Neuronal stem cell (in vitro differentiated cells): ENCODE results near the gene THBS3.

Experiments
- DNase-seq: peaks from one replicate; pipeline ENCODE4 v3.0.0-alpha.2; 2013; ENCODE audit warnings: low spot score
- H2AFZ ChIP-seq: one replicate; pipeline ENCODE4 v1.6.1; 2013; ENCODE audit warnings: mild to moderate bottlenecking, low read length, inconsistent platforms
- H2AK5ac ChIP-seq: 2 replicates; pipeline ENCODE4 v1.6.1; 2013; ENCODE audit warnings: low read depth, mild to moderate bottlenecking, inconsistent platforms, low read length, moderate library complexity, mixed read lengths
- H2BK120ac ChIP-seq: 2 replicates; pipeline ENCODE4 v1.6.1; 2013; ENCODE audit warnings: low read depth, mild to moderate bottlenecking, inconsistent platforms, low read length, moderate library complexity, mixed read lengths
- H2BK12ac ChIP-seq: one replicate; pipeline ENCODE4 v1.6.1; 2013; ENCODE audit warnings: low read length, inconsistent platforms
- H2BK15ac ChIP-seq: 2 replicates; pipeline ENCODE4 v1.6.1; 2013; ENCODE audit warnings: mild to moderate bottlenecking, low read length, inconsistent platforms, mixed read lengths
- H2BK5ac ChIP-seq: one replicate; pipeline ENCODE4 v1.6.1; 2013; ENCODE audit warnings: inconsistent platforms, mild to moderate bottlenecking, low read length, moderate library complexity
- H3K14ac ChIP-seq: one replicate; pipeline ENCODE4 v1.6.1; 2013; ENCODE audit warnings: low read length, inconsistent platforms
- H3K18ac ChIP-seq: 2 replicates; pipeline ENCODE4 v1.6.1; 2013; ENCODE audit warnings: low read length, inconsistent platforms
- H3K23ac ChIP-seq: 2 replicates; pipeline ENCODE4 v1.6.1; 2013; ENCODE audit warnings: low read depth, mild to moderate bottlenecking, mixed read lengths, low read length, inconsistent platforms; ENCODE audit not compliant: poor library complexity
- H3K27ac ChIP-seq: replicated peaks from 3 replicates; pipeline ENCODE4 v1.5.1; 2013; ENCODE audit warnings: low read length, inconsistent platforms
- H3K27me3 ChIP-seq, 3 experiments: 2 replicates each; pipeline ENCODE4 v1.6.1; 2013; ENCODE audit warnings: low read length in 3 of 3, mild to moderate bottlenecking in 2 of 3, inconsistent platforms in 1 of 3, low read depth in 1 of 3, mixed read lengths in 1 of 3, moderate library complexity in 1 of 3; ENCODE audit not compliant: control insufficient read depth in 3 of 3, insufficient read depth in 3 of 3
- H3K36me3 ChIP-seq, 2 donors: replicated peaks in 1 of 2; 2 replicates each; pipeline ENCODE4 v1.6.1; 2013; ENCODE audit warnings: low read length in 2 of 2; ENCODE audit not compliant: control insufficient read depth in 2 of 2, insufficient read depth in 2 of 2
- H3K4ac ChIP-seq: 2 replicates; pipeline ENCODE4 v1.6.1; 2013; ENCODE audit warnings: inconsistent platforms, mild to moderate bottlenecking, low read length, moderate library complexity
- H3K4me1 ChIP-seq, 2 donors: 1 replicate in 1 of 2; 2 replicates in 1 of 2; pipeline ENCODE4 v1.6.1; 2013; ENCODE audit warnings: low read length in 2 of 2, low read depth in 1 of 2; ENCODE audit not compliant: control insufficient read depth in 2 of 2, insufficient read depth in 1 of 2
- H3K4me2 ChIP-seq: one replicate; pipeline ENCODE4 v1.6.1; 2013; ENCODE audit warnings: mild to moderate bottlenecking, low read length, inconsistent platforms; ENCODE audit not compliant: insufficient read depth, poor library complexity, severe bottlenecking
- H3K4me3 ChIP-seq, 2 donors: 2 replicates each; pipeline ENCODE4 v1.5.1; 2013; ENCODE audit warnings: low read length in 2 of 2, mild to moderate bottlenecking in 2 of 2, inconsistent platforms in 1 of 2, moderate library complexity in 1 of 2
- H3K79me1 ChIP-seq: one replicate; pipeline ENCODE4 v1.6.1; 2013; ENCODE audit warnings: low read depth, mild to moderate bottlenecking, inconsistent platforms, low read length, moderate library complexity
- H3K9ac ChIP-seq: one replicate; pipeline ENCODE4 v1.6.1; 2013; ENCODE audit warnings: mild to moderate bottlenecking, low read depth, low read length, inconsistent platforms; ENCODE audit not compliant: poor library complexity
- H3K9me3 ChIP-seq, 2 donors: replicated peaks in 1 of 2; 2 replicates each; pipeline versions ENCODE3 to v1.6.1; 2013; ENCODE audit warnings: low read length in 2 of 2, mild to moderate bottlenecking in 2 of 2, inconsistent platforms in 1 of 2, low read depth in 1 of 2, mixed read lengths in 1 of 2, moderate library complexity in 1 of 2; ENCODE audit not compliant: control insufficient read depth in 2 of 2, insufficient read depth in 1 of 2
- H4K8ac ChIP-seq: one replicate; pipeline ENCODE4 v1.6.1; 2013; ENCODE audit warnings: low read depth, mild to moderate bottlenecking, inconsistent platforms, low read length, moderate library complexity
- H4K91ac ChIP-seq: one replicate; pipeline ENCODE4 v1.6.1; 2013; ENCODE audit warnings: low read length, low read depth, mild to moderate bottlenecking, inconsistent platforms; ENCODE audit not compliant: poor library complexity
- WGBS, 2 donors: extraction: QIAGEN DNeasy Blood & Tissue Kit; methylation state at CpG; one replicate each; pipeline ENCODE4 v1.1.7; 2013; ENCODE audit warnings: missing lambda C conversion rate in 2 of 2, mixed read lengths in 1 of 2; ENCODE audit not compliant: insufficient read length in 2 of 2, insufficient replicate concordance in 1 of 2; ENCODE audit errors: extremely low coverage in 2 of 2; 5-methylcytosine and 5-hydroxymethylcytosine counted together

Gene THBS3

DNA sequence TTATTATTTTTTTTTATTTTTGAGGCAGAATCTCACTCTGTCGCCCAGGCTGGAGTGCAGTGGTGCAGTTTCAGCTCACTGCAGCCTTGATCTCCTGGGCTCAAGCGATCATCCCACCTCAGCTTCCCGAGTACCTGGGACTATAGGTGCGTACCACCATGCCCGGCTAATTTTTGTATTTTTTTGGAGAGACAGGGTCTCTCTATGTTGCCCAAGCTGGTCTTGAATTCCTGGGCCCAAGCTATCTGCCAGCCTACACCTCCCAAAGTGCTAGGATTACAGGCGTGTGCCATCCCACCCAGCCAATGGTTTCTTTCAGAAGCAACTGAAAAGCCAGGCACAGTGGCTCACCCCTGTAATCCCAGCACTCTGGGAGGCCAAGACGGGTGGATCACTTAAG lies 36.9 kb downstream of the THBS3 start:
- H4K8ac ChIP-seq = no peak overlapping the region
- H2BK120ac ChIP-seq = no peak overlapping the region
- no peak overlapping the region for H2BK15ac ChIP-seq
- H2AK5ac ChIP-seq = no peak overlapping the region
- DNase-seq = no peak
- H3K79me1 ChIP-seq = peaks cover 8% of the 10 kb centered on the region
- no peak overlapping the region for H4K91ac ChIP-seq
- H3K4ac ChIP-seq = no peak overlapping the region
- no peak overlapping the region for H3K14ac ChIP-seq
- H2BK5ac ChIP-seq = no peak overlapping the region
- no peaks in the 10 kb centered on the region for H3K9me3 ChIP-seq
- H2AFZ ChIP-seq = no peak overlapping the region
- H3K36me3 ChIP-seq = peaks cover 10 to 33% of the 10 kb centered on the region in 2 donors
- H3K4me2 ChIP-seq = no peak overlapping the region
- no peak overlapping the region for H3K18ac ChIP-seq
- H3K27ac ChIP-seq = no peak overlapping the region
- H3K23ac ChIP-seq = no peak overlapping the region
- H3K4me3 ChIP-seq = no peak overlapping the region
- no CpG with 5 or more reads among the region's 7 CpGs for WGBS, 2 donors
- no peak overlapping the region for H3K9ac ChIP-seq
- H3K27me3 ChIP-seq = no peaks in the 10 kb centered on the region
- peaks cover 25 to 33% of the 10 kb centered on the region in 2 donors for H3K4me1 ChIP-seq
- H2BK12ac ChIP-seq = no peak overlapping the region

GRCh38 chr1:155170101-155170785 lies 37.5 kb downstream of the THBS3 start:
- no peak overlapping the region for H3K4ac ChIP-seq
- no peak overlapping the region for H3K18ac ChIP-seq
- no peak overlapping the region for H2AK5ac ChIP-seq
- peaks cover 6% of the 10 kb centered on the region for H3K79me1 ChIP-seq
- no peak overlapping the region for H2BK15ac ChIP-seq
- no peaks in the 10 kb centered on the region for H3K27me3 ChIP-seq
- H2BK120ac ChIP-seq = no peak overlapping the region
- DNase-seq = no peak
- no peak overlapping the region for H4K8ac ChIP-seq
- H3K4me3 ChIP-seq = no peak overlapping the region
- H3K4me2 ChIP-seq = no peak overlapping the region
- H2AFZ ChIP-seq = no peak overlapping the region
- H3K14ac ChIP-seq = no peak overlapping the region
- H3K9me3 ChIP-seq = no peaks in the 10 kb centered on the region
- no peak overlapping the region for H3K9ac ChIP-seq
- no peak overlapping the region for H4K91ac ChIP-seq
- no peak overlapping the region for H2BK12ac ChIP-seq
- WGBS, 2 donors = no CpG with 5 or more reads among the region's 2 CpGs
- H3K23ac ChIP-seq = no peak overlapping the region
- H2BK5ac ChIP-seq = no peak overlapping the region
- H3K27ac ChIP-seq = no peak overlapping the region
- peaks cover 10 to 33% of the 10 kb centered on the region in 2 donors for H3K36me3 ChIP-seq
- peaks cover 24 to 34% of the 10 kb centered on the region in 2 donors for H3K4me1 ChIP-seq

GRCh38 chr1:155169541-155169940 lies 38.2 kb downstream of the THBS3 start:
- no peak for DNase-seq
- H3K27ac ChIP-seq = no peak overlapping the region
- H3K23ac ChIP-seq = no peak overlapping the region
- H2AFZ ChIP-seq = no peak overlapping the region
- H3K4me1 ChIP-seq = peaks cover 19 to 27% of the 10 kb centered on the region in 2 donors
- peaks cover 10 to 33% of the 10 kb centered on the region in 2 donors for H3K36me3 ChIP-seq
- no peak overlapping the region for H3K4me2 ChIP-seq
- peaks cover 4% of the 10 kb centered on the region for H3K79me1 ChIP-seq
- H4K91ac ChIP-seq = no peak overlapping the region
- no peak overlapping the region for H2BK12ac ChIP-seq
- no peak overlapping the region for H3K4me3 ChIP-seq
- no peak overlapping the region for H3K9ac ChIP-seq
- no peak overlapping the region for H3K14ac ChIP-seq
- no CpG with 5 or more reads among the region's 5 CpGs for WGBS, 2 donors
- no peaks in the 10 kb centered on the region for H3K27me3 ChIP-seq
- no peak overlapping the region for H3K4ac ChIP-seq
- no peak overlapping the region for H2BK120ac ChIP-seq
- no peak overlapping the region for H2AK5ac ChIP-seq
- H3K9me3 ChIP-seq = no peaks in the 10 kb centered on the region
- no peak overlapping the region for H3K18ac ChIP-seq
- H2BK15ac ChIP-seq = no peak overlapping the region
- no peak overlapping the region for H4K8ac ChIP-seq
- no peak overlapping the region for H2BK5ac ChIP-seq

DNA sequence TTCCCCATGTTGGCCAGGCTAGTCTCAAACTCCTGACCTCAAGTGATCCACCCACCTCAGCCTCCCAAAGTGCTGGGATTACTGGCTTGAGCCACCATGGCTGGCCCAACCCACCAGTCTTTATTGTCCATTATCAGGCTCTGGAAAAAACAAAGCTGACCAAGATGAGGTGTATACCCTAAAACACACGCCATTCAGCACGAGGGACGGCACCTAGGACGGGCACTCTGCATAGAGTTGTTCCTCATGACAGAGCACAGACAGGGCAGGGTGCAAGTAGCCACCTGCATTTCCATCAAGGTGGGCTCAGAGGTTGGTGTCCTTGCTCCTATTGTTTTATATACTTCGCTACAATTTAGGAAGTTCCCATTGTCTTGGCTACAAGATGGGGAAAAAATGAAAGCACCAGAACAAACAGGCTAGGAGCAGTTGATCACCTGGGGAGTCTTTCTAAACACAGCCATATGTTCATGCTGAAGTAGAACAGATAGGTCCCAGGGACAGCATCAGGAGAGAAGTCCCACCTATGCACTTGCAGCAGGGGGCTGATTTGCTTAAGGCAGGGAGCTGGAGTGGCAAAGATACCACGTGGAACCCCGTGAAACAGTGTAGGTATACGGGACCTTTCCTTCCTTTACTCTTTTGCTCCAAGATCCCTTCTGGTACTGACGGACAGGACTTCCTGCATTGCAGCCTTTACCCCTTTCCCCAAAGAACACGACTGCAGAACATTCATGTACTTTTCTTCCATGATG lies 39.1 kb downstream of the THBS3 start:
- Histone ChIP-seq H3K27ac (no peak overlapping the region), H3K9me3 (no peaks in the 10 kb centered on the region), H4K8ac (no peak overlapping the region), H3K23ac (no peak overlapping the region), H3K18ac (no peak overlapping the region), H3K79me1 (peaks cover 4% of the 10 kb centered on the region), H2BK120ac (no peak overlapping the region), H2BK15ac (no peak overlapping the region), H3K4me1 (peaks cover 19 to 23% of the 10 kb centered on the region in 2 donors), H2AK5ac (no peak overlapping the region), H3K27me3 (no peaks in the 10 kb centered on the region), H3K4me3 (no peak overlapping the region), H2BK12ac (no peak overlapping the region), H3K9ac (no peak overlapping the region), H2AFZ (no peak overlapping the region), H3K14ac (no peak overlapping the region), H3K4me2 (no peak overlapping the region), H2BK5ac (no peak overlapping the region), H3K36me3 (peaks cover 10 to 33% of the 10 kb centered on the region in 2 donors), H4K91ac (no peak overlapping the region), H3K4ac (no peak overlapping the region)
- DNase-seq = no peak
- no CpG with 5 or more reads among the region's 10 CpGs for WGBS, 2 donors
